GM19372 (cell line): ENCODE results near the gene HSF2BP.
"Not testable (repeated sequence)": the region's sequence is repeated elsewhere in the genome, so short reads cannot be mapped to it uniquely, and the experiment has no call there.

ENCODE experiments used
- ATAC-seq: cut with Tn5 transposase; IDR thresholded peaks from one replicate; pipeline ENCODE4 v1.9.1; 2021; ENCODE audit warnings: mild to moderate bottlenecking, low read depth, moderate library complexity; ENCODE audit not compliant: unreplicated experiment

Gene HSF2BP

DNA sequence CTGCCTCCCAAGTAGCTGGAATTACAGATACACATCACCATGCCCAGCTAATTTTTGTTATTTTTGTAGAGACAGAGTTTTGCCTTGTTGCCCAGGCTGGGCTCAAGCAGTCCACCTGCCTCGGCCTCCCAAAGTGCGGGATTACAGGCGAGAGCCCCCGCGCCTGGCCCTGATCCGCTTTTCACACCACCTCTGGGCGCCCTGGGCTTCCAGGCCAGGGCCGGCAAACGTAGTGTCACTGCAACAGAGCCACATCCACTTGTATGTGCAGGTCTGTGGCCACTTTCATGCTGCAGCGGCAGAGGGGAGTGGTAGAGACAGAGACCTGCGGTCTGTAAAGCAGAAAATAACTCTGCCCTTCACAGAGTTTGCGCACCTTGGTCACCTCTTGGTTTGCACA is 29.6 kb upstream of the HSF2BP start:
- no peak for ATAC-seq

DNA sequence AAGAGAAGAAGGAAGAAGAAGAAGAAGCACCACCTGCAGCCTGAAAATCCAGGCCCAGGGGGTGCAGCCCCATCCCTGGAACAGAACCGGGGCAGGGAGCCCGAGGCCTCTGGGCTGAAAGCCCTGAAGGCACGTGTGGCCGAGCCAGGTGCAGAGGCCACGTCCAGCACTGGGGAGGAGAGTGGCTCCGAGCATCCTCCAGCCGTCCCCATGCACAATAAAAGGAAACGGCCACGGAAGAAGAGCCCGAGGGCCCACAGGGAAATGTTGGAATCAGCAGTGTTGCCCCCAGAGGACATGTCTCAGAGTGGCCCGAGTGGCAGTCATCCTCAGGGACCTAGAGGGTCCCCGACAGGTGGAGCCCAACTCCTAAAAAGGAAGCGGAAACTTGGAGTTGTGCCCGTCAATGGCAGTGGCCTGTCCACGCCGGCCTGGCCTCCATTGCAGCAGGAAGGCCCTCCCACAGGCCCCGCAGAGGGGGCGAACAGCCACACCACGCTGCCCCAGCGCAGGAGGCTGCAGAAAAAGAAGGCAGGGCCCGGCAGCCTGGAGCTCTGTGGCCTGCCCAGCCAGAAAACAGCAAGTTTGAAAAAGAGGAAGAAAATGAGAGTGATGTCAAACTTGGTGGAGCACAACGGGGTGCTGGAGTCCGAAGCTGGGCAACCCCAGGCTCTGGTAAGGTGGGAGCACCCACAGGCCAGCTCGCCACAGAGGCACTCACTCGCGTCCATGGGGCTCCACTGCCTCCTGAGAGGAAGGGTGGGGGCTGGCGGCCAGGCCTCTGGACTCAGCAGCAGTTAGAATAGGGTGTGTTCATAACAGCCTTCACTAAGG is 28.5 kb upstream of the HSF2BP start:
- no peak for ATAC-seq

DNA sequence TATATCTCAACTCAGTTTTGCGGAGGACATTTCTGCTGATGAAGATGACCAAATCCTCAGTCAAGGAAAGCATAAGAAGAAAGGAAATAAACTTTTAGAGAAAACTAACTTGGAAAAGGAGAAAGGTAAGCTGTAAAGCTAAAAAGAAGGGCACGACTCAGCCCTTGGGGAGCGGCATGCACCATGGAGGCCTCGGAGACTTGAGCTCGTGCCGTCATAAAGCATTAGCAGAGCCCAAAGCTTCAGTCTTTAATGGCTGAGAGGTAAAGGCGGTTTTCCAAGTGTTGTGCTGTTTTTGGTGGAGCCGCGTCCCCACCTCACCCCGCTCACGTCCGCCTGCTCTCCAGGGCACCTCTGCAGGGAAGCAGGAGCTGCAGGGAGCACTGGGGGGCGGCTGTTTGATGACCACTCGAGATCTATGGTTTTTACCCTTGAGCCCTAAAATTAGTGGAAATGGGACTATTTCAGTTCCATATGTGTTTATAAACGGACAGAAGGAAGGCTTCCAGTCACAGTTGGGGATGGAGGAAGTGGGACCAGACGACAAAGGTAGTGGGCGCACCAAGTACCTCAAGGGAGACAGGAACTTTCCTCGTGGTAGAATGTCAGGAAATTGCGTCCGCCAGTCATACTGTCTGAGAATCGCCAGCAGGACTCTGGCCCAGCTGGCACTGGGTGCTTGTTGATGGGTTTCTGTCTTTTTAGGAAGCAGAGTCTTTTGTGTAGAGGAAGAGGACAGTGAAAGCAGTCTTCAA is 27.7 kb upstream of the HSF2BP start:
- ATAC-seq = no peak

DNA sequence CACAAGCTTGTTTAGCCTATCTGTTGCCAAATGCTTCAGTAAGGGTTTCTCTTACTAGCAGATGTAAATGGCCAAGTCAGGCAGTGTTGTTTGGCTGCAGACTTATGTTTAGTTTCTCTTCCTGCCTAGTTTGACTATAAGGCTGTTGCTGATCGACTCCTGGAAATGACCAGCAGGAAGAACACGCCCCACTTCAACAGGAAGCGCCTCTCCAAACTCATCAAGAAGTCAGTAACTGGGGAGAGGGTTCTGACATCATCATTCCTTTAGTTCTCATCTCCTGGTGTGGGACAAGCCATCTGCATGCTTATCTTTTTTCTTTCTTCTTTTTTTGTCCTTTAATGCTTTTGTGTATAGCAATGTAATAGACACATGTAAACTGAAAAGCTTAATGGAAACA is 25.1 kb upstream of the HSF2BP start:
- no peak for ATAC-seq

DNA sequence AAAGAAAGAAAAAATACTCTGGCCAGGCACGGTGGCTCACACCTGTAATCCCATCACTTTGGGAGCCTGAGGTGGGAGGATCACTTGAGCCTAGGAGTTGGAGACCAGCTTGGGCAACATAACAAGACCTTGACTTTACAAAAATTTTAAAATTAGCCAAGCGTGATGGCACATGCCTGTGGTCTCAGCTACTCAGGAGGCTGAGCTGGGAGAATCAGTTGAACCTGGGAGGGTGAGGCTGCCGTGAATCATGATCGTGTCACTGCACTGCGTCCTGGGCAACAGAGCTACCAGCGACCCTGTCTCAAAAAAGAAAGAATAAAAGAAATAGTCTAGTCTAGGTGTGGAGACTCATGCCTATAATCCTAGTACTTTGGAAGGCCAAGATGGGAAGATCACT is 22.4 kb upstream of the HSF2BP start:
- ATAC-seq = no peak

DNA sequence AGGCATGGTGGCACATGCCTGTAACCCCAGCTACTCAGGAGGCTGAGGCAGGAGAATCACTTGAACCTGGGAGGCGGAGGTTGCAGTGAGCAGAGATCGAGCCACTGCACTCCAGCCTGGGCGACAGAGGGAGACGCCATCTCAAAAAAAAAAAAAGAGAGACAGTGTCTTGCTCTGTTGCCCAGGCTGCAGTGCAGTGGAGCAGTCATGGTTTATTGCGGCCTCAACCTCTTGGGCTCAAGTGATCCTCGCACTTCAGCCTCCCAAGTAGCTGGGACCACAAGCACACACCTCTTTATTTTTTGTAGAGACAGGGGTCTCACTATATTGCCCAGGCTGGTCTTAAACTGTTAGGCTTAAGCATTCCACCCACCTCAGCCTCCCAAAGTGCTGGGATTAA is 21.1 kb upstream of the HSF2BP start:
- ATAC-seq = not testable (repeated sequence)

DNA sequence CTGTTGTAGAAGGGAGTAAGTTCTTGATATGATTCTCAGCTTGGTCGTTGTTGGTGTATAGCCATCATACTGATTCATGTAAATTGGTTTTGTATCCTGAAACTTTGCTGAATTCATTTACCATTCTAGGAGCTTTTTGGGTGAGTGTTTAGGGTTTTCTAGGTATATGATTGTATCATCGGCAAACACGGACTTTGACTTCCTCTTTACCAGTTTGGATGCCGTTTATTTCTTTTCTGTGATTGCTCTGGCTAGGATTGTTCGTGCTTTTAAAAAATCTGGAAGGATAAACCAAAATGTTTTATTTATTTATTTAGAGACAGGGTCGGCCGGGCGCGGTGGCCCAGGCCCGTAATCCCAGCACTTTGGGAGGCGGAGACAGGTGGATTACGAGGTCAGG is 20.7 kb upstream of the HSF2BP start:
- ATAC-seq = no peak

DNA sequence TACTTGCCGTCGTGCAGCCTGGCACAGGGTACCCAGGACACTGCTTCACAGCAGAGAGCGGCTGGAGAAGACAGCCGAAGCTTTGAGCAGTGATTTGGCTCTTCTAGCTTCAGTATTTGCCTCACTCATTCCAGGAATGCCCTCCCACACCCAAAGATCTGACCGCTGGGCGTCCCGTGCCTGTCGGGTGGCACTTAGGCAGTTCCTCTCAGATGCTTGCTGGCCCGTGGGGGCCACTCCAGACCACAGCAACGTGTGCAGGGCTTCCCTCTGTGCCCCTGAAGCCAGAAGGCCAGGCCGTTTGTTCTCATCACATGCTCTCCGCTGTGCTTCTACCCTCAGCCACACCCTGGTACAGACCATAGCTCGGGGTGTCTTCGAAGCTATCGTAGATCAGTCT is 17.1 kb upstream of the HSF2BP start:
- ATAC-seq = no peak

DNA sequence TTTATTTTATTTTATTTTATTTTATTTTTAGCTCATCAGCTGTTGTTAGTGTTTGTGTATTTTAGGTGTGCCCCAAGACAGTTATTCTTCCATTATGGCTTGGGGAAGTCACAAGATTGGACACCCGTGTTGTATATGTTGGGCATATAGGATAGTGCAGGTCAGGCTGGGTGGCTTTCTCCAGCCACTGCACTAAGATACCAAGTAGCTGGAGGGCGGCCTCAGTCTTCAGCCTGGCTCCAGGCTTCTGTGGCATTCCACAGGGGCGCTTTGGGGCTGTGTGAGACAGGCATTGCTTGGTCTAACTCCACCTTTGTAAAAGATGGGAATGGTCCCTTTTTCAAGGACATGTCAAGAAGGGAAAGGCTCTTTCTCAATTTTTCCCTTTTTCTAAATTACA is 16.6 kb upstream of the HSF2BP start:
- ATAC-seq = no peak

DNA sequence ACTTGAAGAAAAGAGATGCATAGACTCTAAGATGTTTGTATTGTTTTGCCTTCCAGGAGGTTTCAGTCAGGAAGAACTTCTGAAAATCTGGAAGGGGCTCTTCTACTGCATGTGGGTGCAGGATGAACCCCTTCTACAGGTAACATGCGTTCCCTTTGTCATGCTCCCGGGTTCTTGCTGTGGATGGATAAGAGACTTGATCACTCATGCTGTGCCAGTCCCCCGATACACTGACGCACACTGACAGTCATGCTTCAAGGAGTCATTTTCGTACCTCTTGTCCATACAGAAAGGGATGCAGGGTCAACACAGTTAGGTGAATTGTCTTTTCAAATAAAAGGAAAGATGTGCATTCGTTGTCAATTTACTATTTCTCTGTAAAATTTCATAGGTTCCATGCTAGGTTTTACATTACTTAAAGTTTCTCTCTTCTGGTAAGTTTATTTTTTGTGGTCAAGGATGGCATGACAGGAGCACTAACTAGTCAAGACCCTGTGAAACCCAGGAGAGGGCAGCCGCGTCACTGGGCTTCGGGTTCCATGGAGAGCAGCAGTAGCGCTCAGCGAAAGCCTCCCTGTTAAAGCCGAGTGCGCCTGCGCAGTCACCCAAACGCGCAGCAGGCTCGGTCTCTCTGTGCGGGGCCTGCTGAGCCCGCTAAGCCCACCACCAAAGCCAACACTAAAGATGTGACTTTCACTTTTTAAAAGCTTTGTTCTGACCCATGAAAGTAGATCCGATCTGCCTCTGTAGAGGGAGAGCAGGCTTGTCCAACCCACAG is 10.7 kb upstream of the HSF2BP start:
- ATAC-seq = no peak

DNA sequence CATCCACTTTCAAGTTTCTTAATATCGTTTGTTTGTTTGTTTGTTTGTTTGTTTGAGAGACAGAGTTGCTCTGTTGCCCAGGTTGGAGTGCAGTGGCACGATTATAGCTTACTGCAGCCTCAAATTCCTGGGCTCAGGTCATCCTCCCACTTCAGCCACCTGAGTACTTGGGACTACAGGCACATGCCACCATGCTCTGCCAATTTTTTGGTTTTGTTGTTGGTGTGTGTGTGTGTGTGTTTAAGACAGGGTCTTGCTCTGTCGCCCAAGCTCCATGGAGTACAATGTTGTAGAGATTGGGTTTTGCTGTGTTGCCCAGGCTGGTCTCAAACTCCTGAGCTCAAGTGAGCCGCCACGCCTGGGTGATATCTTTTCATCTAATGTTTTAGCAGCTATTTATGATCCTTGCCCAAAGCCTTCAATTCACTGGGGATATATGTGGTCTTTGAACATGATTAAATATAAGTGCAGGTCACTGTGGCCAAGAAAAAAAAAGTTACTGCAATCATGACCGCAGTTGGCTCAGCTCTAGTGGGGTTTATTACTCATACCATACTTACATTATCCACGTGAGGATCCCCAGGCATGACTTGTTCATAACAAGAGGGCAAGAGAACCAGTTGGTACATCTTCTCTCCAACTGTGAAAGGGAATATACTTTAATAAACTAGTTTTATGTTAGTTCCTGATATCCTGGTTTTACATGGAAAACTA is 8.1 kb upstream of the HSF2BP start:
- ATAC-seq = no peak

DNA sequence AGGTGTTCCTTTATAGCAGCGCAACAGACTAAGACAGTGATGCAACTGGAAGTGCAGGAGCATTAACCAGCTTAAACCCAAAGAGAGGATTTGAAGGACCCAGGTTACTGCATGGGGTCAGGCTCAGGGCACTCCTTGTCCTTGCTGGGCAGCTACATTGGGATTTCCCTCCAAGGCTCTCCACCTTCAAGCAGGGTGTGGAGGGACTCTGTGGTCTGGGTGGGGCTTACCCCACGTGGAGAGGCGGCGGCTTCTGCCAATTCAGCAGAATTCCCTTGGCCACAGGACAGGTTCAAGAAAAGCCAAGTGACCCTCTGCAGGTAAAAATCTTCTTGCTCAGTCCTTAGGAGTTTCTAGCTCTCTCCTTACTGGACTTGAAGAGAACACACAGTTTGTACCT is 6.6 kb upstream of the HSF2BP start:
- ATAC-seq = no peak

DNA sequence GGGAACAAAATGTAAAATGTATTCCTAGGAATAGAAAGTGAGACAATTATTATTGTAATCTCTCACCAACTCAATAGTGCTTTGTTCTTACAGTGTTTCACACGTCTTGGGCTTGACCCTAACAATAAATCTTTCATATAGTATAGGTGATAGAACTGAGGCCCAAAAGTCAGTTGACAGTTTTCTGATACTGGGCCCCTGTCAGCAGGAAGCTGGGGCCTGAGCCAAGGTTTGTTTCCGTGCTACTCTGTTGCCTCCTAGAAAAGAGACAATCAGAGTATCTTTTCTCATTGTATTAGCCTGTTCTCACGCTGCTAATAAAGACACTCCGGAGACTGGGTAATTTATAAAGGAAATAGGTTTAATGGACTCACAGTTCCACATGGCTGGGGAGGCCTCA is 5.1 kb upstream of the HSF2BP start:
- no peak for ATAC-seq

DNA sequence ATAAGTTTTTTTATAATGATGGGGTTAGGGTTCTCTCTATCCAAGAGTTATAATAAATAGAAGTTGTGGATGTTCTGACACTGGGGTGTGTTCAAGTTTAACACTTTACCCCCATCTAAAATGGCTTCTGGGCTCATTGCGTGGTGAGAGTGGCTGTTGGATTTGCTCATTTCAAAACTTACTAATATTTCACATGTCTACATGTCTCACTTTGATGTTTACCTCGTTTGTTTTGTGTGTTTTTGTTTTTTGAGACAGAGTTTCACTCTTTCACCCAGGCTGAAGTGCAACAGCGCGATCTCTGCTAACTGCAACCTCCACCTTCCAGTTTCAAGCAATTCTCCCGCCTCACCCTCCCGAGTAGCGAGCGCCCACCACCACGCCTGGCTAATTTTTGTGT is 3.7 kb upstream of the HSF2BP start:
- no peak for ATAC-seq

DNA sequence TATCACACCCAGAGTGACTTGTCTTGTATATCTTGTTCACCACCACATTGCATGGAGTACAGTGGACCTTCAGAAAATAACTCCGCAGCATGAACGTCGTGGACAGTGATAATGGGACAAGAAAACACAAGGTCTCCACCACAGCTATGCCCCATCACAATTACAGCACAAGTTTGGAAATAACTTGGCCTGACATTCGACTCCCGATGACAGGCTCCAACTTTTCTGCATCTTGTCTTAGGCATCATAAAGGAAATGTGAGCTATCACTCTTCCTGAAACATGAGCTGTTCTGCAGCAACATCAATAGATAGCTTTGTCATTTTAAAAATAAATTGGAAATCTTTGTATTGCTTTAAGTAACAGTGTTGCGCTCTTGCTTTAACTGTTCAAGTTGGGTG is 3.0 kb upstream of the HSF2BP start:
- no peak for ATAC-seq

DNA sequence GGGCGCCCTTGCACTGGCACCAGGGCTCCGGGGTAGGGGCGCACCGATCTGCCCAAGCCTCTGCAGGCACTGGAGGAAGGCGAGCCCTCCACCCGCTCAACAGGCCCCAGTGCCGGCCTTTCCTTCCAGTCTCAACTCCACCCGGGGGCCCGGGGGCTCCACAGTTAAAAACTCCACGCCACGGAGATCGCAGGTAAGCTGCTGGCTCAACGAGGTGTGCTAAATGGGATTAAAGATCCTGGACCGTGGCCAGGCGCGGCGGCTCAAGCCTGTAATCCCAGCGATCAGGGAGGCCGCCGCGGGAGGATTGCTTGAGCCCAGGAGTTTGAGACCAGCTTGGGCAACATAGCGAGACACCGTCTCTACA is 536 bp downstream of the HSF2BP start:
- ATAC-seq = no peak

DNA sequence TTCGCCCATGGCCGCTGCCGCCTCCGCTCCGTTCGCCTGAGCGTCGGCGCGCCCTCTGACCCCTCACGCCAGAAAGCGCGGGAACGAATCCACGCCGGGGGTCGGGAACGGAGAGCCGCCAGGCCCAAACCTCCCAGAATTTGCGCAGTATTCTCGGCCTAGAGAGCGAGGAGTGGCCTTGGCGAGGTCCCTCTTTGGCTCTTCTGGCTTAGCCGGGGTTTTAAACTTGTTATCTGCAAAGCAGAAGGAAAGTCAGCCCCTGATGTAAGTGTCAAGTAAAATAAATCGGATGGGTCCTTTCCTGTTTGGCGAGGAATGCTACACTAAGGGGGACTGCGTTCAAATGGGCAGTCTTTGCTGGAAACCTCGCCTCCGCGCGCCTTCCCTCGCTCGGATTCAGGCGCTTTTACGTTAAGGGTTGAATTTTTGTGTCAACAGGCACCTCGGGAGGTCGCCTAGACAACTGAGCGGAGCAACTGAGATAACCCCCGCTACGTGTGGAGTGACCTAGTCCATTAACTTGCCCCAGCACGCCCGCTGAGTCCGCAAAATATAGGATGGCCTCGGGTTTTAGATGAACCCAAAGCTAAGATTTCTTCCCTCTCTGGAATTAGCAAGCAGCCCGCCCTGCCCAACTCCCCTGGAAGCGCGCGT is 1.1 kb downstream of the HSF2BP start:
- no peak for ATAC-seq

DNA sequence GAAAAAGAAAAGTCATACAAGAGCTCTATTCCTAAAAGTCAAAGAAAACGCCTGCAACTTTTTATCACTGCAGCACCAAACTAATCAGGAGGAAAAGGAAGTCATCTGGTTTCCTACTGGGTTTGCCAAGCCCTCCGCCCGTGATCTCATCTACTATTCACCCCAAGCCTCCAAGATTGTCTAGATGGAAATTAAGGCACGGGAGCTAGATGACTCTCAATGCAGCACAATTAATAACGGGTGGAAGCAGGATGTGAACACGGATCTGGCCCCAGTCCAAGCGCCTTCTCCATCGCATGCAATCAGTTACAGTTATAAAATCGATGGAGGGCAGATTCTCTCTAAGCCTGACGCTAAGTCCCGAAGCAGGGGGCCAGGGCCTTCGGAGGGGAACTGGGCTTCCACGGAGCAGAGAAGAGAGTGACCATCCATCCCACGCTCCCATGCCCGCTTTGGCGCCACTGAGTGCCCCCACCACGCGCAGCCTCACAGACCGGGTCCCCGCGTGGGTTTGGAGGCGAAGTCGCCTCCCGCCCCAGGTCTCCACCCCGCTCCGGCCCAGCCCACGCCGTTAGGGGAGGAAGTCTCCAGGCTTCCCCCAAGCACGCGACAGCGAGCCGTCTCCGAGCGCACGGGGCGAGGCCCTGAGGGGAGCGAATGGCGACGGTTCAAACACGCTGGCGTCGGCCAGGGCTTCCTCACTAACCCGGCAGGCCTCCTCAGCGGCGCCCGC is 1.8 kb downstream of the HSF2BP start:
- ATAC-seq = no peak

DNA sequence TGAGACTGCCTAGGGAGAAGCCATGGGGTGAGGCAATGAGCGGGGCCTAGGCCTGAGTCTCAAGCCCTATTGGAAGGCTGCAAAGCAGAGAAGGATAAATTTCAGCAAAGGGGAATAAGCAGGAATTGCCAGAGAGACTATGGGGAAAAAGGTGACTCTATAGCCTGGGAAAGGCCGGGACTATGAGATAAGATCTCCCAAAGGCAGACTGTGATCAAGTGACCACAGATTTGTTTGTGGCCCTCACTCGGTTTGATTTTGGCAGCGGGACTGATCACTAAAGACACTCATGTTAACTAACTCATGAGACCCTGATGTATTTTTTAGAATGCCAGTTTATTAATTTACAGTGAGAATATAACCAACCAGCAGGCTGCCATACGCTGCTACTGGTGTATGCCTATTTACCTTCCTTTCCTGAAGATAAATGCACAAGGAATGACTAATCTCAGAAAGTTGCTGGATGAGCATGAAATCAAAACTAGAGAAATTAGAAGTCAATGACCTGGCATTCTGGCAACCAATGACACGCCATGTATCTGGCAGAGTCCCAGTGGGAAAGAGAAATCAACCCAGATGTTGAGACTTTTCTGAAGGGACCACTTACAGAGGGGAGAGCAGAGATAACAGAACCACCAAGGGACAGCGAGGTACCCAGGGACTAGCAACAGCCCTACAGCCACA is 4.3 kb downstream of the HSF2BP start:
- ATAC-seq = no peak
